Smooth muscle cell (in vitro differentiated cells): Measurements from ENCODE around the gene RITA1. TPM values are rescaled to one million over a fixed set of nuclear protein-coding genes. Genes with fewer than 3 reads are reported as not detected.

Experiments
- DNase-seq: peaks from one replicate; lab custom pipeline; 2025; ENCODE audit not compliant: unreplicated experiment; lab: John Stamatoyannopoulos, UW
- H2AFZ ChIP-seq: fragments of 200-600 bp; sonication (generic); 2 replicates; pipeline ENCODE4 v1.6.0; 2016; ENCODE audit warnings: antibody characterized with exemption, low read depth, mild to moderate bottlenecking
- H3F3A ChIP-seq: fragments of 200-600 bp; sonication (generic); 2 replicates; pipeline ENCODE4 v1.6.0; 2017; ENCODE audit warnings: antibody characterized with exemption, low read depth
- H3K27ac ChIP-seq: fragments of 200-600 bp; sonication (generic); 2 replicates; pipeline ENCODE4 v1.5.1; 2016; ENCODE audit warnings: low read depth, mild to moderate bottlenecking
- H3K27me3 ChIP-seq: fragments of 200-600 bp; sonication (generic); 2 replicates; pipeline ENCODE4 v1.6.1; 2016; ENCODE audit warnings: low read depth, mild to moderate bottlenecking
- H3K36me3 ChIP-seq: fragments of 200-600 bp; sonication (generic); 2 replicates; pipeline ENCODE4 v1.5.1; 2016; ENCODE audit warnings: low read depth
- H3K4me1 ChIP-seq: fragments of 200-600 bp; sonication (generic); 2 replicates; pipeline ENCODE4 v1.5.1; 2016; ENCODE audit warnings: low read depth
- H3K4me2 ChIP-seq: fragments of 200-600 bp; sonication (generic); 2 replicates; pipeline ENCODE4 v1.6.0; 2016; ENCODE audit warnings: mild to moderate bottlenecking
- H3K4me3 ChIP-seq: fragments of 200-600 bp; sonication (generic); 2 replicates; pipeline ENCODE4 v1.5.1; 2016; ENCODE audit warnings: mild to moderate bottlenecking
- H3K79me2 ChIP-seq: fragments of 200-600 bp; sonication (generic); 2 replicates; pipeline ENCODE4 v1.6.0; 2016; ENCODE audit warnings: low read depth, mild to moderate bottlenecking
- H3K9ac ChIP-seq: fragments of 200-600 bp; sonication (generic); 2 replicates; pipeline ENCODE4 v1.6.0; 2016; ENCODE audit warnings: low read depth
- H3K9me3 ChIP-seq: fragments of 200-600 bp; sonication (generic); replicated peaks from 2 replicates; pipeline ENCODE4 v1.5.1; 2016; ENCODE audit warnings: low read depth
- H4K20me1 ChIP-seq: fragments of 200-600 bp; sonication (generic); 2 replicates; pipeline ENCODE4 v1.6.0; 2016; ENCODE audit warnings: low read depth
- WGBS: methylation state at CpG from one replicate; pipeline ENCODE4 v1.1.7; 2016; ENCODE audit warnings: low lambda C conversion rate; 5-methylcytosine and 5-hydroxymethylcytosine counted together
- polyA plus RNA-seq: library from polyadenylated mRNA; unstranded; fragments of >200 nt; fragmentation: Nextera tagmentation; extraction: Ambion mirVana; gene quantifications from 2 replicates; pipeline ENCODE4 v1.2.1, GENCODE V29; 2016
- total RNA-seq: library from RNA; depleted of rRNA; stranded (reverse); fragments of >200 nt; gene quantifications from 2 replicates; pipeline ENCODE4 v1.2.3, GENCODE V29; 2014
- TF ChIP-seq, protein P1 (sequence below): fragments of 200-600 bp; sonication (generic); IDR thresholded peaks from 2 replicates; pipeline ENCODE4 v1.5.1; 2017; ENCODE audit warnings: borderline replicate concordance, mild to moderate bottlenecking, antibody characterized with exemption; ENCODE audit not compliant: insufficient read depth, poor library complexity, severe bottlenecking

The RITA1 gene
- total and polyA plus RNA-seq, 2 experiments from 2014 or later, result 9.6 to 12.2 TPM

DNA sequence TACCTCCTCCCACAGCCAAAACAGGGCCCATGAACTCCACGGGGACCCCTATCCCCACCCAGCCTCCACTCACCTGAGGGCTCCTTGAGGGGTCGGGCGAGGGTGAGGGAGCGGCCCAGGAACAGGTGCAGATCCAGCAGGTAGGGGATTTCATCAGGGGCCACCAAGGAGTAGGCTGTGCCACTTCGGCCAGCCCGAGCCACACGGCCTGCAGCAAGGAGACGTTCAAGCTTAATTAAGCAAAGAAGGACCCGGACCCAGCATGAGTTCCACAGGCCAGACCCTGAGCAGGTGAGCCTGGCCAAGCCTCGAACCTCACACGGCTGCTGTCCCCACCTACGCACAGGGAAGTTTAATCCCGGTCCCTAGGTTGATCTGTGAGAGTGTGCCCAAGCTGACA lies 15.8 kb upstream of the RITA1 start:
- Histone ChIP-seq H4K20me1 (peaks cover 6% of the 10 kb centered on the region), H3F3A (no peaks in the 10 kb centered on the region), H3K36me3 (peaks cover 5% of the 10 kb centered on the region), H3K4me2 (no peak overlapping the region), H2AFZ (no peak overlapping the region), H3K27me3 (no peaks in the 10 kb centered on the region), H3K79me2 (no peaks in the 10 kb centered on the region), H3K9ac (no peak overlapping the region), H3K9me3 (no peaks in the 10 kb centered on the region), H3K4me3 (no peak overlapping the region), H3K27ac (no peak overlapping the region), H3K4me1 (no peaks in the 10 kb centered on the region)
- TF ChIP-seq, protein P1, sequence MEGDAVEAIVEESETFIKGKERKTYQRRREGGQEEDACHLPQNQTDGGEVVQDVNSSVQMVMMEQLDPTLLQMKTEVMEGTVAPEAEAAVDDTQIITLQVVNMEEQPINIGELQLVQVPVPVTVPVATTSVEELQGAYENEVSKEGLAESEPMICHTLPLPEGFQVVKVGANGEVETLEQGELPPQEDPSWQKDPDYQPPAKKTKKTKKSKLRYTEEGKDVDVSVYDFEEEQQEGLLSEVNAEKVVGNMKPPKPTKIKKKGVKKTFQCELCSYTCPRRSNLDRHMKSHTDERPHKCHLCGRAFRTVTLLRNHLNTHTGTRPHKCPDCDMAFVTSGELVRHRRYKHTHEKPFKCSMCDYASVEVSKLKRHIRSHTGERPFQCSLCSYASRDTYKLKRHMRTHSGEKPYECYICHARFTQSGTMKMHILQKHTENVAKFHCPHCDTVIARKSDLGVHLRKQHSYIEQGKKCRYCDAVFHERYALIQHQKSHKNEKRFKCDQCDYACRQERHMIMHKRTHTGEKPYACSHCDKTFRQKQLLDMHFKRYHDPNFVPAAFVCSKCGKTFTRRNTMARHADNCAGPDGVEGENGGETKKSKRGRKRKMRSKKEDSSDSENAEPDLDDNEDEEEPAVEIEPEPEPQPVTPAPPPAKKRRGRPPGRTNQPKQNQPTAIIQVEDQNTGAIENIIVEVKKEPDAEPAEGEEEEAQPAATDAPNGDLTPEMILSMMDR, result no peak
- no peak for DNase-seq
- WGBS, result 93% methylated on average over 13 of the region's 13 CpGs

DNA sequence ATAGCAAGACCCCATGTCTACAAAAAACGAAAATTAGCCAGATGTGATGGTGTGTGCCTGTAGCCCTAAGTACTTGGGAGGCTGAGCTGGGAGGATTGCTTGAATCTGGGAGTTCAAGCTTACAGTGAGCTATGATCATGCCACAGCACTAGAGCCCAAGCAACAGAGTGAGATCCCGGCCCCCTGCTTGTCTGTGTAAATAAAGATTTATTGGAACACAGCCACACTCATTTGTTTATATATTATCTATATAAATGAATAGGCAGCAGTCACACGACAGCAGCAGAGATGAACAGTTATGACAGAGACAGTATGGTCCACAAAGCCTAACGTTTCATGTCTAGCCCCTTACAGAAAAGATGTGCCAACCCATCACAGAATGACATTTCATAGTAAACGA lies 15.1 kb upstream of the RITA1 start:
- peaks cover 6% of the 10 kb centered on the region for H4K20me1 ChIP-seq
- 92% methylated on average over 5 of the region's 5 CpGs for WGBS
- H3K36me3 ChIP-seq, result peaks cover 5% of the 10 kb centered on the region
- H3K9ac ChIP-seq, result no peak overlapping the region
- H3F3A ChIP-seq, result no peaks in the 10 kb centered on the region
- no peak for DNase-seq
- no peak overlapping the region for H3K4me3 ChIP-seq
- H3K4me2 ChIP-seq, result no peak overlapping the region
- H3K27ac ChIP-seq, result no peak overlapping the region
- H3K4me1 ChIP-seq, result no peaks in the 10 kb centered on the region
- no peaks in the 10 kb centered on the region for H3K9me3 ChIP-seq
- no peaks in the 10 kb centered on the region for H3K27me3 ChIP-seq
- H2AFZ ChIP-seq, result no peak overlapping the region
- TF ChIP-seq, protein P1, result no peak
- no peaks in the 10 kb centered on the region for H3K79me2 ChIP-seq

DNA sequence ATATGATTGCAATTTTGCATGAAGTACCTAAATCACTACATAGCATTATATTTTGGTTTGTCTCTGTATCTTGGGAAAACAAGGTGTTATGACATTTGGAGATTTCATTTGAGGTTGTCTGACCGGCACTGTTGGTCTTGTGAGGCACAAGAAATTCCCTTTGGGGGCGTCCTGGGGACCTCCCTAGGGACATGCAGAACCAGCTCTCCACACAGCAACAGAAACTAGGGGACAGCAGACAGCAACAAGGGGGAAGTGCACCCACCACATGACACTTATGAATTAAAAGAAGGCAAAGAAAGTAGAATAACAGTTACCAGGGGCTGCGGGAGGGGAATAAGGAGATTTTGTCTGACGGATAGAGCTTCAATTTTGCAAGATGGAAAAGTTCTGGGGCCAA lies 14.6 kb upstream of the RITA1 start:
- H3K4me2 ChIP-seq, result no peak overlapping the region
- H3F3A ChIP-seq, result no peaks in the 10 kb centered on the region
- H3K9me3 ChIP-seq, result no peaks in the 10 kb centered on the region
- TF ChIP-seq, protein P1, result no peak
- WGBS, result 94% methylated on average over 4 of the region's 4 CpGs
- H2AFZ ChIP-seq, result no peak overlapping the region
- peaks cover 6% of the 10 kb centered on the region for H4K20me1 ChIP-seq
- no peak overlapping the region for H3K4me3 ChIP-seq
- H3K36me3 ChIP-seq, result peaks cover 5% of the 10 kb centered on the region
- no peak overlapping the region for H3K27ac ChIP-seq
- no peaks in the 10 kb centered on the region for H3K27me3 ChIP-seq
- H3K4me1 ChIP-seq, result no peaks in the 10 kb centered on the region
- H3K9ac ChIP-seq, result no peak overlapping the region
- DNase-seq, result no peak
- no peaks in the 10 kb centered on the region for H3K79me2 ChIP-seq

DNA sequence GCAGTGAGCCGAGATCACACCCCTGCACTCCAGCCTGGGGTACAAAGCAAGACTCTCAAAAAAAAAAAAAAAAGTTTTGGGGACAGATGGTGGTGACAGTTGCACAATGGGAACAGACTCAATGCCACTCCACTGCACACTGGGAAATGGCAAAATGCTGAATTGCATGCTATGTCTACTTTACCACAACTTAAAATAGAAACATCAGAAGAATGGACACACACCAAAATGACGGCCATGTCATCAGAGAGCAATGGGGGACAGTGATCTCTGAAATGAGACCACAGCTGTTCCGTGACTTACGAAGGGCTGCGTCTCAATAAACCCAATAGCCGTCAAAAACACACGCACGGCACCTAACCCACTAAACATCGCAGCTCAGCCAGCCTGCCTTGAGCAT lies 14.0 kb upstream of the RITA1 start:
- Histone ChIP-seq H3F3A (no peaks in the 10 kb centered on the region), H3K27ac (no peak overlapping the region), H3K9me3 (no peaks in the 10 kb centered on the region), H3K4me2 (no peak overlapping the region), H3K4me3 (no peak overlapping the region), H3K9ac (no peak overlapping the region), H2AFZ (no peak overlapping the region), H4K20me1 (peaks cover 6% of the 10 kb centered on the region), H3K36me3 (peaks cover 5% of the 10 kb centered on the region), H3K27me3 (no peaks in the 10 kb centered on the region), H3K4me1 (no peaks in the 10 kb centered on the region), H3K79me2 (no peaks in the 10 kb centered on the region)
- DNase-seq, result no peak
- TF ChIP-seq, protein P1, result no peak
- WGBS, result 97% methylated on average over 9 of the region's 9 CpGs
